Measurements from ENCODE around the gene SLC25A23.

Gene SLC25A23

GRCh38 chr19:6470173-6470572, 10.6 kb upstream of the SLC25A23 start:
- Mint-ChIP-seq H3K9me3 (no peaks in the 10 kb centered on the region), H3K4me1 (no peaks in the 10 kb centered on the region), H3K36me3 (ENCODE audit: low read depth) (no peaks in the 10 kb centered on the region), H3K27ac (no peak overlapping the region), H3K4me3 (no peak overlapping the region), H3K27me3 (ENCODE audit: low read depth) (peaks cover 56% of the 10 kb centered on the region)
- TF ChIP-seq, protein P1, sequence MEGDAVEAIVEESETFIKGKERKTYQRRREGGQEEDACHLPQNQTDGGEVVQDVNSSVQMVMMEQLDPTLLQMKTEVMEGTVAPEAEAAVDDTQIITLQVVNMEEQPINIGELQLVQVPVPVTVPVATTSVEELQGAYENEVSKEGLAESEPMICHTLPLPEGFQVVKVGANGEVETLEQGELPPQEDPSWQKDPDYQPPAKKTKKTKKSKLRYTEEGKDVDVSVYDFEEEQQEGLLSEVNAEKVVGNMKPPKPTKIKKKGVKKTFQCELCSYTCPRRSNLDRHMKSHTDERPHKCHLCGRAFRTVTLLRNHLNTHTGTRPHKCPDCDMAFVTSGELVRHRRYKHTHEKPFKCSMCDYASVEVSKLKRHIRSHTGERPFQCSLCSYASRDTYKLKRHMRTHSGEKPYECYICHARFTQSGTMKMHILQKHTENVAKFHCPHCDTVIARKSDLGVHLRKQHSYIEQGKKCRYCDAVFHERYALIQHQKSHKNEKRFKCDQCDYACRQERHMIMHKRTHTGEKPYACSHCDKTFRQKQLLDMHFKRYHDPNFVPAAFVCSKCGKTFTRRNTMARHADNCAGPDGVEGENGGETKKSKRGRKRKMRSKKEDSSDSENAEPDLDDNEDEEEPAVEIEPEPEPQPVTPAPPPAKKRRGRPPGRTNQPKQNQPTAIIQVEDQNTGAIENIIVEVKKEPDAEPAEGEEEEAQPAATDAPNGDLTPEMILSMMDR (IDR thresholded peaks at IDR 0.05; ENCODE audit: unreplicated experiment in 3 of 3) = no peak

- TF ChIP-seq, protein P1 (IDR thresholded peaks at IDR 0.05; ENCODE audit: unreplicated experiment in 3 of 3) = no peak
- Mint-ChIP-seq H3K27me3 (ENCODE audit: low read depth) (peaks cover 68% of the 10 kb centered on the region), H3K27ac (no peak overlapping the region), H3K9me3 (no peaks in the 10 kb centered on the region), H3K4me1 (no peaks in the 10 kb centered on the region), H3K36me3 (ENCODE audit: low read depth) (no peaks in the 10 kb centered on the region), H3K4me3 (peak overlapping the region in 1 of 3 experiments; percentile 22)
Measured at GRCh38 chr19:6467384-6467783, 7.8 kb upstream of the SLC25A23 start.

- TF ChIP-seq, protein P1 (IDR thresholded peaks at IDR 0.05; ENCODE audit: unreplicated experiment in 3 of 3) = no peak
- no peak overlapping the region for H3K27ac Mint-ChIP-seq
- no peaks in the 10 kb centered on the region for H3K4me1 Mint-ChIP-seq
- H3K4me3 Mint-ChIP-seq = no peak overlapping the region
- no peaks in the 10 kb centered on the region for H3K9me3 Mint-ChIP-seq
- no peaks in the 10 kb centered on the region for H3K36me3 Mint-ChIP-seq (ENCODE audit: low read depth)
- H3K27me3 Mint-ChIP-seq (ENCODE audit: low read depth) = peaks cover 73% of the 10 kb centered on the region
Measured at GRCh38 chr19:6466526-6467248, 7.1 kb upstream of the SLC25A23 start.

- H3K36me3 Mint-ChIP-seq (ENCODE audit: low read depth) = no peaks in the 10 kb centered on the region
- peak overlapping the region in 1 of 3 experiments; percentile 74 for H3K4me3 Mint-ChIP-seq
- peaks cover 74% of the 10 kb centered on the region for H3K27me3 Mint-ChIP-seq (ENCODE audit: low read depth)
- no peaks in the 10 kb centered on the region for H3K9me3 Mint-ChIP-seq
- TF ChIP-seq, protein P1 (IDR thresholded peaks at IDR 0.05; ENCODE audit: unreplicated experiment in 3 of 3) = no peak
- H3K4me1 Mint-ChIP-seq = no peaks in the 10 kb centered on the region
- no peak overlapping the region for H3K27ac Mint-ChIP-seq
Measured at GRCh38 chr19:6465663-6466062, 6.1 kb upstream of the SLC25A23 start.

DNA sequence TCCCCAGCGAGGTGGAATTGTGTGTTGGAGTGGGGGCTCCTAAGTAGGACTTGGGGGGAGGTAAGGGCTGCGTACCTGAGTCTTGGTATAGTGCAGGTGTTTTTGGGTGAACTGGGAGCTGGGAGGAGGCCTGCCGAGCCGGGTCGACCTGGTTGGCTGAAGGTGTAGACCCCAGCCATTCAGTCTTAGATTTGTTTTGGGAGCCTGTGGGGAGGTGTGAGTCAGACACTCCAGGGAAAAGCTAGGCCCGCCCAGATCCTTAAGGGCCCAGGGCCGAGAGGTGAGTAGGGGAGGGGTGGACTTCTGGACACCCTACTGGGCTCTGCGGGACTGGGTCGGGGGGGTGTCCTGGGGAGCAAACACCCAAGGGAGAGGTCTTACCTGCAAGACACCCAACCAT, 5.4 kb upstream of the SLC25A23 start:
- Mint-ChIP-seq H3K27me3 (ENCODE audit: low read depth) (peaks cover 81% of the 10 kb centered on the region), H3K9me3 (no peaks in the 10 kb centered on the region), H3K4me1 (peaks cover 3% of the 10 kb centered on the region), H3K27ac (peak overlapping the region in 2 of 3 experiments; percentile 45 to 92), H3K4me3 (peak overlapping the region; percentile 60 to 74 (median 71)), H3K36me3 (ENCODE audit: low read depth) (peaks cover 2% of the 10 kb centered on the region)
- TF ChIP-seq, protein P1 (IDR thresholded peaks at IDR 0.05; ENCODE audit: unreplicated experiment in 3 of 3) = no peak
